C1 segment of cervical spinal cord (tissue), 14 donors: Measurements from ENCODE around the gene TMEM121.
A peak's percentile ranks its signal among the peaks of the same experiment; 100 is the strongest.

Experiments used
- DNase-seq, 14 donors: peaks; one replicate each; lab custom pipeline; 2025; lab: John Stamatoyannopoulos, UW

The TMEM121 gene

DNA sequence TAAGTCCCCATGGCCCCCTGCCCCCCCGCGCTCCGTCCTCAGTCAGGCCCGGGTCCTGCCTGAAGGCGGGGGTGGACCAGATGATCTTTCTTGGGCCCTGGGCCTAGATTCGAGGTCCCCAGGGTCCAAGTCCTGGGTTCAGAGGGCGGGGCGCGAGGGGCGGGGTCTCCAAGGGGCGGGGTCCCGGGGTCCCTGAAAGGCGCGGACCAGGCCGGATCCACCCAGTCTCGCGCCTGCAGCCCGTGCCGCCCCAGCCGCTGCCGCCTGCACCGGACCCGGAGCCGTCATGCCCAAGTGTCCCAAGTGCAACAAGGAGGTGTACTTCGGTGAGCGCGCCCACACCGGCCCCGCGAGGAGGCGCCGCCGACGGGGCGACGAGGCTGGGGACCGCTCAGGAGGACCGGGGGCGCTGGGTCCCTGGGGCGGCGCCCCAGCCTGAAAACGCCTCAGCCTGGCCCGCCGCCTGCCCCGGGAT is 39.4 kb upstream of the TMEM121 start:
- no peak for DNase-seq

DNA sequence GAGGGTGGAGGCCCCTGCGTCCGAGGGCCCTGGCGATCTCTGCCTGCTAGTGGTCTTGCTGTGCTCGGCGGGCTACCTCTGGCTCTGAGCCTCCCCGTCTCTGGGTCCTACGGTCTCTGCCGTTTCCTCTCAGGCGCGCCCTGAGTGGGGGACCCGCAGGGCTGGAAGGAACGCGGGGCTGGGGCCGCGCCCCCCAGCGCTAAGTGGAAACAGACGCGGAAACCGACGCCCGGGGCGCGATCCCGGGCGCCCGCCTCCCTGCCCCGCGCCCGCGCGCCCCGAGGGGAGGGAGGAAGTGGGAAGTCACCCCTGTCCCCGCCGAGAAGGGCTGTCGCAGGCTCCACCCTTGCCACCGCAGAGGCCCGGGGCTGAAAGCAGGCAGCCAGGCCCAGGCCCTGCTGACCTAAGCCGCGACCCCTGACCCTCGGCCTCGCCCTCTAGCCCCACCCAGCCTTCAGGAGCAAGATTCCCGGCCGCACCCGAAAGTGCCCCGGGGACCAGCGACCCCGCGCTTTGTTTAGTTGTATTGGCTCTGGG is 38.9 kb upstream of the TMEM121 start:
- DNase-seq, result no peak

DNA sequence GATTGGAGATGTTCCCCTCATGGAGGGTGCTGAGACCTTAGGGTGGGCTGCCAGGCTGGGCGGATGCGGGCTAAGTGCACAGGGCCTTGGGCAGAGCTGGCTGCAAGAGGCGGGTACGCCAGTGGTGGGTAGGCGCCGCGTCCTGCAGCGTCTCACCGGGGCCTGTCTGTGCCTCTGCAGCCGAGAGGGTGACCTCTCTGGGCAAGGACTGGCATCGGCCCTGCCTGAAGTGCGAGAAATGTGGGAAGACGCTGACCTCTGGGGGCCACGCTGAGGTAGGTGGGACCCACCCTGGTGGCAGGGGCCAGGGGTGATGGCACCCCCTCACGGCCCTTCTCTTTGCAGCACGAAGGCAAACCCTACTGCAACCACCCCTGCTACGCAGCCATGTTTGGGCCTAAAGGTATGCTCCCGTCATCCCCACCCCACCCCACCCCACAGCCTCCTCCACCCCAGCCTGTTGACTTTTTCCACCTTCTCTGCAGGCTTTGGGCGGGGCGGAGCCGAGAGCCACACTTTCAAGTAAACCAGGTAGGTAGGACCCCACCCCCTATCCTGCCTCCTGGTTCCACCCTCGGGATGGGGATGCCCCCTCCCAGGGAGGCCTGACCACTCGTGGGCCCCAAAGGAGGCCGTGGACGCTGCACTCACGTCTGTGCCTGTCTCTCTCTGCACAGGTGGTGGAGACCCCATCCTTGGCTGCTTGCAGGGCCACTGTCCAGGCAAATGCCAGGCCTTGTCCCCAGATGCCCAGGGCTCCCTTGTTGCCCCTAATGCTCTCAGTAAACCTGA is 38.2 kb upstream of the TMEM121 start:
- DNase-seq, result no peak

DNA sequence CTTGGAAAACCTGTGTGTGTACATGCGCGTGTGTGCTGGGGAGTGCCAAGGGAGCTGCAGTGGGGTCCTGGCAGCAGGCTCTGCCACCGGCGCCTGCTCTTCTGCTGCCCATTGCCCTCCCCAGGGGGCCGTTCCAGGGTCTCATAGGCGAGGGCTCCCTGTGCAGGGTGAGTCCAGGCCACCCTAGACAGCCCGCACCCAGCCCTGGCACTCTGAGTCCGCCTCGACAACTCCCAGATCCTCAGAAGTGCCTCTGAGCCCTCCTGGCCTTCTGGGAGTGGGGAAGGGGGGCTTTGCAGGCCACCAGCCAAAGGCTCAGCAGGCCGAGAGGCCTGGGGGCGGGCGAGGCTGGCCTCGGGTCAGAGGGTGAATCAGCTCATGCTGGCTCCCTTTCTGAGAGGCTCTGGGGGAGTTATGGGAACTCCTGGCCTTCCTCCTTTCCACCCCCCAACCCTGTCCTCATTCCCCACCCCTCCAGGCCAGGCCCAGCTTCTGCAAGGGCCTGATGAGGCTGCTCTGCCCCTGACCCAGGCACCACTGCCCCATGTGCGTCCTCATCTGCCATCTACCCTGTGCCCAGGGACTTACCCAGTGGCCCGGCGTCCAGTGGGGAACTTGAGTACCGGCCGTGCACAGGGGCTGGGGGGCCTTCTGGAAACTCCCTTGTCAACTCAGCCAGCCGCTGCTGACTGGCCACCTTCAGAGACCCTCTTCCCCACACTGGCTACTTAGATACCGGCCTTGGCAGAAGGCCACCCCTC is 37.4 kb upstream of the TMEM121 start:
- DNase-seq, result no peak

DNA sequence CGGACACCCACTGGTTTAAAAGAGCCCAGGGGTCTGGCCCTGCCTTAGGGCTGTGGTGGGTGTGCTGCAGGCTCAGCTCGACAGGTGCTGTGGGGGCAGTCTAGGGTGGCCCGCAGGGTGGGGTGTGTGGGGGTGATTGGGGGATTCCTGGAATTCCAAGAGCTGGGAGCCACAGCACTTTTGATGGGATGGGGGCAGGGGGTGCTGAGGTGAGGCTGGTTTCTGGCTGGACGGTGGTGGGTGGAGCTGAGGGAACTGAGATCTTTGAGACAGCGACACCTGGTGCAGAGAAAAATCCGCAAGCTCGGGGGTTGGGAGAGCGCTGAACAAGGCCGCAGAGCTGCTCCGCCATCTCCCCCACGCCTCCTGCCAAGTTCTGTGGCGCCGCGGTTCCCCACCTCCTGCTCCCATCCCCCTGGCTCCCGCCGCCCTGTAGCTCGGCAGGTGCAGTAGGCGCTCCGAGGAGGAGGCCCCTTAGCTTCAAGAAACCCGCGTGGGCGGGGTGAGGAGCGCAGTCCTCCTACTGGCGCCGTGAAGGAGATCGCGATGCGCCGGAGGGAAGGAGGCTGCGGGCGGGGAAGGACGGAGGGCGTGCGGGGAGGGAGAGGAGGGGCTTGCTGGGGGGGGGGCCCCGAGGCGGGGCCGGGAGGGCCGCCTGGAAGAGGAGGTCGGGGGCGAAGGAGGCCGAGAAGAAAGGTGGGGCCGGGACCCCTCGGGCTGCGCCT is 36.7 kb upstream of the TMEM121 start:
- DNase-seq, result peak in 12 of 14 donors; percentile 27 to 81 (median 50)

DNA sequence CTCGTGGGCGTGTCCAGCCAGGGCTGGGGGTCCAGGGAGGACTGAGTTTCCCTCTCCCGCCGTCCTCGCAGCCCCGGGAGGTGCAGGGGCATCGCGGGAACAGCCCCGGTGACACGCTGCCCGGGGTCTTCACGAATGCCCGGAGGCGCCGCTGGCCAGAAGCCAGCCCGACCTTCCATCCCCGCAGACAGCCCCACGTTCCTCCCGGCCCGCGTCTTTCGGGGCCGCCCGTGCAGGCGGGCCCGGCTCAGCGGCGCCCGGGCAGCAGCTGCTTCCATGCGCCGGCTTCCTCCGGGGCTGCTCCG is 36.2 kb upstream of the TMEM121 start:
- peak in 2 of 14 donors; percentile 52 to 55 for DNase-seq

DNA sequence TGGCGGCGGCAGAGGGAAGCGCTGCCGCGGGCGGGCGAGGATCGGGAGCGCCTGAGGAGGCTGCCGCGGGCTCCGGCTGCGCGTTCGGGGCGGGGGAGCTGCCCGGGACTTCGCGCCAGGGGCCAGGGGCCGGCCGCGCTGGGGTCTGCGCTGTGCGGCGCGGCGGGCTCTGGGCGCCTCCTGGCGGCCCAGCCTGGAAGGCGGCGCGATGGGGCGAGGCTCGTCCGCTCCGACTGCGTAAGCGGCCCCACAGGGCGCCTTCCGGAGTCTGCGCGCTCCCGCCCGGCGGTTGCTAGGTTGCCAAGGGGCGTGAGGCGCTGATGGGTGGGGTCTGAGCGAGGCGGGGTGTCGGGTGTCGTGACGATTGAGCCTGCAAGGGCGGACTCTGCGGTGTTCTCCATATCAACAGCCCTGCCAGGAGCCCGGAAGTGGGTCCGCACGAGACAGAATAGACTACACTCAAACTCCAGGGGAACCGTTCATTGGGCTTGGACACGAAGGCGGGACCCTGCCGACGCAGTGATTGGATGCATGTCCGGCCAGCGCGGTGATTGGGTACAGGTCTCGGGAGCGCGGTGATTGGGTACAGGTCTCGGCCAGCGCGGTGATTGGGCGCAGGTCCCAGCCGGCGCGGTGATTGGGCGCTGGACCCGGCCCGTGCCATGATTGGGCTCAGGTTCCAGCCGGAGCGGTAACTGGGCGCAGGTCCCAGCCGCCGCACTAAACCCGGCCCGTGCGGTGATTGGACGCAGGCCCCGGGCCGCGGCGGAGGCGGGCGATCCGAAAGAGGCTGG is 35.6 kb upstream of the TMEM121 start, which contains the start of gene TEDC1:
TEDC1 (plus strand) TSS at position 675 of the 794 bp plus-strand sequence. CDS start 130 bp downstream, outside the sequence.
- DNase-seq, result peak; percentile 93 to 100 (median 99)

DNA sequence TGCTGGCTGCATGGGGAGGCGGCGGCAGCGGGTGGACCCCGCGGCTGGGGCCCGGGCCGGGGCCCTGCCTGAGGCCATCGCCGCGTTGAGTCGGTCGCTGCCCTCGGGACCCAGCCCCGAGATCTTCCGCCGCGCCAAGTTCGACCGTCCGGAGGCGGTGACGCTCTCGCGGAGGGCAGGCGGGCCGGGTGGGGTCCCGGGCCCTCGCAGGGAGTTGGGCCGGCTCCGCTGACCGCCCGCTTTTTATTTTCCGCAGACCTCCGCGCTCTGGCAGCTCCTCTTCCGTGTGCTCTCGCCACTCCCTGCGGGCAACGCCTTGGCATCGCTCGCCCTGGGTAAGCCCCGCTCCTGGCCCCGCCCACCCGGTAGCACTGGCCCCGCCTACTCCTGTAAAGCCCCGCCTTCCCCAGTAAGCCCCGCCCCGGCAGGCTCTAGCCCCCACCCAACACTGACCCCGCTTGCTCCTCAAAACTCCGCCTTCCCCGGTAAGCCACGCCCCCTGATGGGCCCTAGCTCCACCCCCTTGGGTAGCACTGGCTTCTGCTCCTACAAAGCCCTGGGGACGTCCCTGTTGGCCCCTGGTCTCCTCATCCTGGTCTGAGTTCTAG is 34.9 kb upstream of the TMEM121 start:
- DNase-seq, result peak in 5 of 14 donors; percentile 48 to 65 (median 60)

DNA sequence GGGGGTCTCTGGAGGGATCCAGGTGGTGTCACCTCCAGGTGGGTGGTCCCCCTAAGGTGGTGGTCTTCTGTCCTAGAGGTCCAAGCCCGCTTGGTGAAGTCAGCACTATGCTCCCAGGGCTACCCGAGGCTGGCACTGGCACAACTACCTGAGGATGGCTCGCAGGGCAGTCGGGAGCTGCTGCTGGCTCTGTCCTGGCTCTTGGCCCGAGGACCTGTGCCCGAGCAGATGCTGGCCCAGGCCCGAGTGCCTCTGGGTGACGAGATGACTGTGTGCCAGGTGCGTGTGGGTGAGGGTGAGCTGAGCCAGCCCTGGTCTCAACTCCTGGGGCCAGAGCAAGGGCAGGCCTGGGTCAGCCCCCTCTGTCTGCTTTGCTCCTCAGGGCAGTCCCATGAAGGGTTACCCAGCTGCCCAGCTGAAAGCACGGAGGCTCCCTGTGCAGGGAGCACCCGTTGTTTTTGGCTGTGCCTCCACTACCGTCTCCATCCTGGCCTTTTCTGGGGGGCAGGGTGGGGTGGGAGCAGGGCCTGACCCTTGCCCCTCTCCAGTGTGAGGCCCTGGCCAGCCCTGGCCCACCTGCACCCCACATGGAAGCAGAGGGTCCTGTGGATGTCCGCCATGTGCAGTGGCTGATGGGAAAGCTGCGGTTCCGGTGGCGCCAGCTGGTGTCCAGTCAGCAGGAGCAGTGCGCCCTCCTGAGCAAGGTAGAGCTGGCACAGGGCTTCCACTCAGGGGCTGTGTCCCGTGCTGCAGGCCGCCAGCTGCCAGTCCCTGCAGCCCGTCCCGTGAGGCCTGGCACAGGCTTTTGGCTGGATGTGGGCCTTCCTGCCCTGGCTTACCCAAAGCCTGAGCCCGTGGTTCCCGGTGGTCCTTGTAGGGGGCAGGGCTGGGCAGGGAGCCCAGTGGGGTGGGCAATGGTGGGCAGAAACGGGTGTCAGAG is 34.1 kb upstream of the TMEM121 start:
- DNase-seq, result no peak

DNA sequence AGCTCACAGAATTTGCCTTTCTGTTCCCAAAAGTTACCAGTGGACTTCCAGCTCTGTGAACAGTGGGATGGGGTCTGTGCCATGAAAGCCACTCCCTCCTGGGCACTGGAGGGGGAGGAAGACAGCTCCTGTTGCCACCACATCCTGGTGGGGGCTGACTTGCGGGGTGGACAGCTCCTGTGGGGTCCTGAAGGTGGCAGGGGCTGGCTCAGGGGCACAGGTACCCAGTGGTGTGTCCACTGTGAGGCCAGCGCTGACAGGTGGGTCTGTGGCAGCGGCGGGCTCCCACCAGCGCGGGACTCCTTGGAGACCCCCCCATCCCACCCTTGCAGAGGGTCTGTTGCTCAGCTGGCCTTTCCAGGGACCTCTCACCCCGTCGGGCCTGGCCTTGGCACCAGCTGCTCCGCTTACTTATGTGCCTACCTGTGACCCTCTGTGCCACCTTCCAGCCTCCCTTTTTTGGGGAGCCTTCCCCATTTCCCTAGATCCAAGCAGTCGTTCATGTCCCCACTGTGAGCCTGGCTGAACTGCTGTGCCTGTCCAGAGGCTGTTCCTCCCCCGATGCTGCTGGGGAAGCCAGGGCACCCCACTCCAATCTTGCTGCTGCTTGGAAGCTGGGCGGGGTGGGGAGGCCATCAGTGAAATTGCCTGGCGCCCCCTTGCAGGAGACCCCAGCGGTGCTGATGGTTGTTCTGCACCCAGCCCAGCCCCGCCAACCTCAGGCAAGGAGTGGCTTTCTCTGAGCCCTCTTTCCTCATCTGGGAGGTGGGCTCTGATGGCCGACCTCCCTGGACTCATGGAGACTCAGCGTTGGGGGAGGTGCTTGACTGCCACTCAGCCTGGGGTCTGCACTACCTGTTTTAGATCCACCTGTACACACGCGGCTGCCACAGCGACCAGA is 33.2 kb upstream of the TMEM121 start:
- no peak for DNase-seq

DNA sequence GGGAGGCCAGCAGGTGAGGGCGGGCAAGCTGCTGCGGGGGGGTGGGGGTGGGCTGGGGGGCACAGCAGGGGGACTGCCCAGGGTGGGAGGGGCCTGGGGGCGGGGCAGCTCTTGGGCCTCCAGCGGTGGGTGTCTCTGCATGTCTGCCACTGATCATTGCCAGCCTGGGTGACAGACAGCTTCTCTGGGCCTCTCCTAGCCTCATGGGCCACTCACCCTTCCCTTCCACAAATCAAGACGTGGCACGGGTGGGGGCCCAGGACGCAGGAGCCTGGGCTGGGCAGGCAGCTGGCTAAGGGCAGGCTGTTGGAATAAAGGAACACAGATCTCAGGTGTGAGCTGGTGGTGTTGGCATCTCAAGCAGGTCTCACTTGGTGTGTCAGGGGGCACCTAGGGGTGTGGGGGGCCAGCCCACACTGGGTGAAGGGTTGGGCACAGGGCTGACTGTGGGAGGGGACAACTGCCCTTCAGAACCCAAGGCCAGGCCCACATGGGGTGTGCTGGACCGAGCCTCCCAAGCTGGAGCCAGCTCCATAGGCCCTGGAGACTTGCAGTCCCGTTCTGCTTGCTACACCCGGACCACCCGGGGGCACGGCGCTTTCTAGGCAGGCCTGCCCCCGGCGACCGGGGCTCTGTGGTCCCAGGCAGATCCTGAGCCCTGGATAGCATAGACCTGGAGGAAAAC is 32.3 kb upstream of the TMEM121 start:
- no peak for DNase-seq

DNA sequence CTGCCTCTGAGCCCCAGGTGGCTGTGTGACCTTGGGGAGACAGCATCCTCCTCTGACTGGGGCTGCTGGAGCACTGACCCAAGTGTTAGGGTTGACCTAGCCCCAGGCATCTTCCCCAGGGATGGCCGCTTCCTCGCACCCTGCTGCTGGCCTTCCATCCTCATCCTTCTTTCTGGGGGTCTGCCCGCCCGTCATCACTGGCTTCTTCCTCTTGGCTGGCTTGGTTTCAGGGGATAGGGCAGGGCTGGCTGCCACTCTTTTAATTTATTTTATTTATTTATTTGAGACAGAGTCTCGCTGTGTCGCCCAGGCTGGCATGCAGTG is 31.8 kb upstream of the TMEM121 start:
- DNase-seq, result no peak

DNA sequence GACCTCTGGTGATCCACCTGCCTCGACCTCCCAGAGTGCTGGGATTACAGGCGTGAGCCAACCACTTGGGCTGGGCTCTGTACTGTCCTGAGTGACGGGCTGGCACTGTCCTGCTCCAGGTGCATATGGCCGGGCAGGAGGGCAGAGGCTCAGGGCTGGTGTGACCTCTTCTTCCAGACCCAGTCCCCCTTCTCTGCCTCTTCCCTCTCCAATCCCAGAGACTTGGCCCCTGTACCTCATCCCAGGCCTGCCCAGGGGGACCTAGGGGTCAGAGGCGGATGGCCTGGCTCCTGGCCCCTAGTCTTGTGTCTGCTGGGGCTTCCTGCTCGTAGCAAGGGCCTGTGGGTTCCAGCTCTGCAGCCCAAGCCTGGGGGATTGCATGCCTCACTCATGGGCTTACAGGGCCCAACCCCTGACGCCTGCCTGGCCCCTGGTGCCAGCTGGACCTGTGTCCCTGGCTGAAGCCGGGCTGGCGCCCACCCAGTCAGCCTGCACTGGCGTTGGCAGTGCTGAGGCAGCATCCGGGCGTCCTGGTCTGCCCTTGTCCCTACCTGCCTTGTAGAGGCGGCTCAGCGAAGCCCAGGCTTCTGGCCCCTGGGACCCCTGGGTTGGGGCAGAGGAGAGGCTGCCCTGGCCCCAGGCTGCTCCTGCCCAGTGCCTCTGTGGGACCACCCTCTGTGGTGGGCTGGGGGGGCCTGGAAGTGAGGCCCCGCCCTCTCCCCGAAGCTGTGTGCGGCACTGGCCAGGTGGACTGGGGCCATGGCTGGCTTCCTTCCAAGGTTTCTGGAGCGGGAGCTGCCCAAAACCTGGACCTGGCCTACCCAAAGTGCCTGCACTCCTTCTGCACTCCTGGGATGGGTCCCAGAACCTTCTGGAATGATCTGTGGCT is 31.0 kb upstream of the TMEM121 start:
- peak in 1 of 14 donors; percentile 54 for DNase-seq

DNA sequence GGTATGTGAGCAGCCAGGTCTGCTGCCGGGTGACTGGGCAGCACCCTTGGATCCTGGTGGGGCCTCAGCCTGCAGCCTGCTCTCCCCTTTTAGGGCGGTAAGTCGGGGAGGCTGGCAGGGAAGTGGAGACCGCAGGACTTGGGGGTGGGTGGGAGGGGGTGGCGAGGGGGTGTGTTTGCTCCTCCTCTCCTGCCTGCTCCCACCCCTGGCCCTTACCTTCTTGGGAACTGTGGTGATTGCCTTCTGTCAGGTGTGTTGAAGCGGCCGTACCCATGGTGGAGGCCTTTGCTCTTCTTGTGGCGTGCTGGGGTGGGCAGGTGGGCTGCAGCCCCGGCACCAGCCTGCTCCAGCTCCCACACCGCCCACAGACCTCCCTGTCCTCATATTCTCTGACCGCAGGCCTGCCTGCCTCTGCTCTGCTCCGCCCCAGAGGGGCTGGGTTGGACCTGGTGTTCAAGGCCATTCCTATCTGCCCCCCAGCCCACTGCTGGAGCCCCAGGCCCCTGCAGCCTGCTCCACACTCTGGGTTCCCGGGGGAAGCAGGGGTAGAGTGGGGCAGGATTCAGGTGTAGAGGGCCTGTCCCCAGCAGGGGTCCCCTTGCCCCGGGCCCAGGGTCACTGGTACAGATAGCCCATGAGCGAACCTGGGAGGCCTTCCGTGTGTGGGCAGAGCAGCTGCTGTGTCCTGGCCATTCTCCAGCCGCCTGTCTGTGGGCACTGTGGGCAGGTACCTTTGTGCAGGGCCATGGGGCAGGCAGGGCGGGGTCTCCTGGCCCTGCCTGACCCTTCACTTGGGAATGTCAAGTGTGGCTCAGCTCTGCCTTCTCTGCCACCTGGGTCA is 30.2 kb upstream of the TMEM121 start:
- DNase-seq, result no peak

DNA sequence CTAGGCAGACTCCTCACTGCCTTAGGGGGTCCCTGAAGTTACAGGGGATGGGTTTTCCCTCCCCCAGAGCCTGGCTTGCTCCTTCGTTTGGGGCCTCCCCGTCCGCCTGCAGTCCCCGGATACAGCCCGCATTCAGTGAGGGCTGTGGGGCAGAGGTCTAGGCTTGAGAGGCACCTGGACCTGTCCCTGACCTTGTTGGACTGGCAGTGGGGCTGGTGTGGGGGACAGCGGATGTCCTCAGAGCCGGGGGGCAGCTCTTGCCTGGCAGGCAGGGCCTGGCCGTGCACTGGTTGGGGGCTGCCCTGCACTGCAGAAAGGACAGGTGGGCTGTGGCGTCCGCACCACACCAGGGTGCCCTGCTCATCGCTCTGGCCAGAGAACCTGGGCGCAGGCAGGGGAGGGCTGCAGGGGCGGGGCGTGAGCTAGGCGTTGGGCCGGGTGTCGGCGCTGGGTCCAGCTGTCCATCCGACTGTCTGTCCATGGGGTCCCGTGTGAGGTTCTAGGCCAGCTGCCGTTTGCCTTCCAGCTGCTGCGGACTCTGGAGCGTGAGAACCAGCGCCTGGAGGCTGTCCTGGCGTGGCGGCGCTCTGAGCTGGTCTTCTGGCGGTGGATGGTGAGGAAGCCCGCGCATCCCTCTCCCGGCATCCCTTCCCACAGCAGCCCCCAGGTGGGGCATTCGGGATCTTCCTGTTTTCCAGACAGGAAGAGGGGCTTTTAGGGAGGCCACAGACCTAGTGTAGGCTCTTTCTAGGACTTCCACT is 29.4 kb upstream of the TMEM121 start:
- DNase-seq, result no peak
